ENCODE results near the gene KCTD16. TPM values are rescaled to one million over a fixed set of nuclear protein-coding genes. Genes with fewer than 3 reads are reported as not detected.

Gene KCTD16
- polyA plus RNA-seq, 1 of the 3 experiments (the other 2 are of a cell fraction): 0.03 TPM

DNA sequence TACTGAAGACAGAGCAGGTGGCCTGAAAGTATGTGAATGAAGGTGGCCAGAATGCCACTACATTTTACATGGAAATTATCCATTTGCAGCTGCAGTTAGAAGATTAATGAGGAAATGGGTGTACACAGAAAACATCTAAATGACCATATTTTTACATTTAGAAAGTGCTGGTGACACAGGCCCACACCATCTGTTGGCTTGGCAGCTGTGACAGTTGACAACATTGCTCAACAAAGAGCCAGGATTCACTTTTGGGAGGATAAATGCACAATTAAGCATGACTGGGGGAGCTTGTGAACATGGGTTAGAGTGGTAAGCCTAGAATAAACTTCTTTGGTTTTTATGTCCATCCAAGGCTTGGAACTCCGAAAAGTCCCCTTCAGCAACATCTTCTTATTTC is 360.5 kb downstream of the KCTD16 start:
- no peaks in the 10 kb centered on the region for H3K79me2 ChIP-seq (ENCODE audit: insufficient read depth)
- H3K4me1 ChIP-seq (ENCODE audit: control insufficient read depth in 1 of 2, insufficient read depth in 2 of 2, low read depth in 1 of 2, low read length in 1 of 2): no peaks in the 10 kb centered on the region
- ChIA-PET POLR2A (no interaction called here), CTCF (no interaction called here)
- no peak overlapping the region for H2AFZ ChIP-seq (ENCODE audit: low read depth)
- H3K27me3 ChIP-seq (ENCODE audit: insufficient read depth): no peaks in the 10 kb centered on the region
- DNase-seq: no peak
- H4K20me1 ChIP-seq (ENCODE audit: insufficient read depth): no peaks in the 10 kb centered on the region
- no peak overlapping the region for H3K4me3 ChIP-seq (ENCODE audit: low read depth in 2 of 2, low read length in 1 of 2)
- H3K27ac ChIP-seq (ENCODE audit: low read depth in 2 of 2, low read length in 1 of 2): no peak overlapping the region
- TF ChIP-seq FOXM1 (IDR thresholded peaks at IDR 0.05; ENCODE audit: low read depth): no peak
- TF ChIP-seq NRF1 (IDR thresholded peaks at IDR 0.05; ENCODE audit: low read depth, low read length): no peak
- no peak for TF ChIP-seq EZH2phosphoT487 (IDR thresholded peaks at IDR 0.05; ENCODE audit: borderline replicate concordance, low read depth)
- TF ChIP-seq ELF1 (IDR thresholded peaks at IDR 0.05): no peak
- no peak for TF ChIP-seq NFIC (IDR thresholded peaks at IDR 0.05; ENCODE audit: borderline replicate concordance)
- TF ChIP-seq, protein P1, sequence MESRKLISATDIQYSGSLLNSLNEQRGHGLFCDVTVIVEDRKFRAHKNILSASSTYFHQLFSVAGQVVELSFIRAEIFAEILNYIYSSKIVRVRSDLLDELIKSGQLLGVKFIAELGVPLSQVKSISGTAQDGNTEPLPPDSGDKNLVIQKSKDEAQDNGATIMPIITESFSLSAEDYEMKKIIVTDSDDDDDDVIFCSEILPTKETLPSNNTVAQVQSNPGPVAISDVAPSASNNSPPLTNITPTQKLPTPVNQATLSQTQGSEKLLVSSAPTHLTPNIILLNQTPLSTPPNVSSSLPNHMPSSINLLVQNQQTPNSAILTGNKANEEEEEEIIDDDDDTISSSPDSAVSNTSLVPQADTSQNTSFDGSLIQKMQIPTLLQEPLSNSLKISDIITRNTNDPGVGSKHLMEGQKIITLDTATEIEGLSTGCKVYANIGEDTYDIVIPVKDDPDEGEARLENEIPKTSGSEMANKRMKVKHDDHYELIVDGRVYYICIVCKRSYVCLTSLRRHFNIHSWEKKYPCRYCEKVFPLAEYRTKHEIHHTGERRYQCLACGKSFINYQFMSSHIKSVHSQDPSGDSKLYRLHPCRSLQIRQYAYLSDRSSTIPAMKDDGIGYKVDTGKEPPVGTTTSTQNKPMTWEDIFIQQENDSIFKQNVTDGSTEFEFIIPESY (IDR thresholded peaks at IDR 0.05; ENCODE audit: borderline replicate concordance, low read depth): no peak
- TF ChIP-seq GATA2 (CRISPR knock-in tag; IDR thresholded peaks at IDR 0.05): no peak
- TF ChIP-seq FOSL2 (IDR thresholded peaks at IDR 0.05; ENCODE audit: borderline replicate concordance, low read depth): no peak
- no peak for TF ChIP-seq FOXJ3 (CRISPR knock-in tag; IDR thresholded peaks at IDR 0.05)
- no peak for TF ChIP-seq GABPA (IDR thresholded peaks at IDR 0.05; ENCODE audit: low read depth)
- H3K9me2 ChIP-seq: no peaks in the 10 kb centered on the region
- no peaks in the 10 kb centered on the region for H3F3A ChIP-seq (replicated peaks; ENCODE audit: insufficient read depth)
- no peaks in the 10 kb centered on the region for H3K9me3 ChIP-seq
- H3K36me3 ChIP-seq (replicated peaks in 1 of 2; ENCODE audit: control insufficient read depth in 1 of 2, insufficient read depth in 2 of 2, low read length in 1 of 2): no peaks in the 10 kb centered on the region
- H3K4me2 ChIP-seq: no peak overlapping the region
- WGBS (ENCODE audit: low lambda C conversion rate): 8% methylated on average over 1 of the region's 1 CpG
- no peak overlapping the region for H3K9ac ChIP-seq

Small RNA genes within 50 kb of the gene (small RNA-seq; reads per million reads assigned to genes)
- gene CKS1BP5 (0 reads per million in 7 experiments), gene RN7SL87P (0 reads per million in 7 experiments)

Other genes with a start within 250 kb of the KCTD16 start
- gene YIPF5, start 214 bp upstream of the KCTD16 start, polyA plus RNA-seq (2012; rRNA removed): 36.2 and 61.1 TPM in 2 replicates

Measured in SK-N-SH (cell line).